Brain microvascular endothelial cell (primary cell): Measurements from ENCODE around the gene OR7C1.

Source experiments
- DNase-seq: peaks from one replicate; pipeline ENCODE4 v3.0.0-alpha.2; 2020
- H3K27ac ChIP-seq: fragments of 250-450 bp; sonication (Bioruptor Pico); 2 replicates; pipeline ENCODE4 v1.5.1; 2020; ENCODE audit warnings: mild to moderate bottlenecking, moderate library complexity
- H3K27me3 ChIP-seq: fragments of 250-450 bp; sonication (Bioruptor Pico); replicated peaks from 2 replicates; pipeline ENCODE4 v1.5.1; 2020; ENCODE audit warnings: mild to moderate bottlenecking
- H3K36me3 ChIP-seq: fragments of 250-450 bp; sonication (Bioruptor Pico); replicated peaks from 2 replicates; pipeline ENCODE4 v1.5.1; 2020; ENCODE audit warnings: mild to moderate bottlenecking
- H3K4me3 ChIP-seq: 2 replicates; pipeline ENCODE4 v1.5.1; 2011; ENCODE audit warnings: low read depth, mild to moderate bottlenecking, control low read depth, low read length, moderate library complexity
- in situ Hi-C: cut with HindIII; loops from 2 replicates; pipeline ENCODE4 v1.10.0; 2017; ENCODE audit warnings: low sequenced_read_pairs, low pct_ligation_motif_present
- TF ChIP-seq, protein P1 (sequence below): IDR thresholded peaks from 2 replicates; pipeline ENCODE4 v1.5.1; 2011; ENCODE audit warnings: low read depth, mild to moderate bottlenecking, moderate library complexity, low read length, control low read depth, inconsistent platforms; ENCODE audit errors: missing control alignments

OR7C1 gene

DNA sequence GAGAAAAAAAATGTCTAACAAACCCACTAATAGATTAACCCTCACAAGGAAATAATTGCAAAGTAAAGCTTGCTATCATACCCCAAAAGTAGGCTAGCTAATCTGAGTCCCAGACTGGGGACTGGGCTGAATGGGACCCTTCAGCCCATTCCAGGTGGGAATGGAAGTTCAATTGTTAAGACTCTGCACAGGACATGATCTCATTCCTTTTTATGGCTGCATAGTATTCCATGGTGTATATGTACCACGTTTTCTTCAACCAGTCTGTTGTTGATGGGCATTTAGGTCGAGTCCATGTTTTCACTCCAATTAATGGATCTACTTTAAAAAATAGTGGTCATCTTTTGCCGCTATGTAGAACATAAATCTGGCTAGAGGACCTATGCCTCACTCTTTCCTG, 17.9 kb downstream of the OR7C1 start:
- no peak overlapping the region for H3K27ac ChIP-seq
- in situ Hi-C loops = no loop called here
- H3K36me3 ChIP-seq = no peaks in the 10 kb centered on the region
- no peak for DNase-seq
- H3K27me3 ChIP-seq = no peaks in the 10 kb centered on the region
- H3K4me3 ChIP-seq = no peak overlapping the region
- TF ChIP-seq, protein P1, sequence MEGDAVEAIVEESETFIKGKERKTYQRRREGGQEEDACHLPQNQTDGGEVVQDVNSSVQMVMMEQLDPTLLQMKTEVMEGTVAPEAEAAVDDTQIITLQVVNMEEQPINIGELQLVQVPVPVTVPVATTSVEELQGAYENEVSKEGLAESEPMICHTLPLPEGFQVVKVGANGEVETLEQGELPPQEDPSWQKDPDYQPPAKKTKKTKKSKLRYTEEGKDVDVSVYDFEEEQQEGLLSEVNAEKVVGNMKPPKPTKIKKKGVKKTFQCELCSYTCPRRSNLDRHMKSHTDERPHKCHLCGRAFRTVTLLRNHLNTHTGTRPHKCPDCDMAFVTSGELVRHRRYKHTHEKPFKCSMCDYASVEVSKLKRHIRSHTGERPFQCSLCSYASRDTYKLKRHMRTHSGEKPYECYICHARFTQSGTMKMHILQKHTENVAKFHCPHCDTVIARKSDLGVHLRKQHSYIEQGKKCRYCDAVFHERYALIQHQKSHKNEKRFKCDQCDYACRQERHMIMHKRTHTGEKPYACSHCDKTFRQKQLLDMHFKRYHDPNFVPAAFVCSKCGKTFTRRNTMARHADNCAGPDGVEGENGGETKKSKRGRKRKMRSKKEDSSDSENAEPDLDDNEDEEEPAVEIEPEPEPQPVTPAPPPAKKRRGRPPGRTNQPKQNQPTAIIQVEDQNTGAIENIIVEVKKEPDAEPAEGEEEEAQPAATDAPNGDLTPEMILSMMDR = no peak

DNA sequence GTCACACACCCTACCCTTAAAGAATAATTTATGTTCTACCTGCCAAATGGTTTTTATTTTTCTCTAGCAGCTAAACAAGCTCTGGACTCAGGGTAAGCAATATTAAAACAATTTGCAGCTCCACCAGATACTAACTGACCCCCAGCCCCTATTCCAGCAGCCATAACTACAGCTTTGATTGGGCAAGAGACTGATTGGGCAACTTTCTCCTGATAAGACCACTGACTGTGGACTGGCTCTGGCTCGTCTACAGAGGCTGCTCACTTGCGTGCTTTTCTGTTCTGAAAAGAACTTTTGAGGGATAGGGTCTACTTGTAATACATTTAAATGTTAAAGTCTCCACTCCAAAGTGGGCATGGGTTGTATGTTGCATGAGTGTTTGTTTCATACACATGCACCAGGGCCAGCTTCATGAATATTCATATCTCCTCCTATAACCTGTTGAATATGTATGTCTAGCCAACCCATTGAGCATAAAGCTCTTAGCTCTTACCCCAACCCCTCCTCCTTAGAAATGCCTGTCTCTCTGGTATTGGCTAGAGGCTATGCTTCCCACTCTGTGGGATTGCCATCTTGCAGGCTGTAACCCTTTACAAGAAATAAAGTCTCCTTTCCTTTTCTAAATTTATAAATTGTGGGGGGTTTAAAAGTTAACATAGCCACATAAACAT, 19.9 kb downstream of the OR7C1 start:
- no peak overlapping the region for H3K4me3 ChIP-seq
- H3K36me3 ChIP-seq = no peaks in the 10 kb centered on the region
- in situ Hi-C loops = no loop called here
- TF ChIP-seq, protein P1 = no peak
- no peak for DNase-seq
- no peaks in the 10 kb centered on the region for H3K27me3 ChIP-seq
- no peak overlapping the region for H3K27ac ChIP-seq

- DNase-seq = no peak
- Histone ChIP-seq H3K27me3 (no peaks in the 10 kb centered on the region), H3K4me3 (no peak overlapping the region), H3K36me3 (no peaks in the 10 kb centered on the region), H3K27ac (no peak overlapping the region)
- TF ChIP-seq, protein P1 = no peak
- in situ Hi-C loops = no loop called here
Measured at GRCh38 chr19:14809272-14810057, 25.5 kb downstream of the OR7C1 start.

DNA sequence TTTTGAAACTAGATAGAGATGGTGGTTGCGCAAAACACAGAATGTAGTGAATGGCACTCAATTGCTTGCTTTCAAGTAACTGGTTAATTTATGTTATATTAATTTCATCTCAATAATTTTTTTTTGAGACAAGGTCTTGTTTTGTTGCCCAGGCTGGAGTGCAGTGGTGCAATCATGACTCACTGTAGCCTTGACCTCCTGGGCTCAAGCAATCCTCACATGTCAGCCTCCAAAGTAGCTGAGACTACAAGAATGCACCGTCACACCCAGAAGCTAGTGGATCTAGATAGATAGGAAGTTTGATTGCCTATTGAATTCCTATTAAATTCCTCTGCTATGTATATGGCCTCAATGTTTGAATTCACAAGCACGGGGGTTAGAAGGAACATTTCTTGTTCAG, 30.2 kb downstream of the OR7C1 start:
- no peak overlapping the region for H3K27ac ChIP-seq
- TF ChIP-seq, protein P1 = no peak
- no peaks in the 10 kb centered on the region for H3K36me3 ChIP-seq
- no peak for DNase-seq
- no peak overlapping the region for H3K4me3 ChIP-seq
- H3K27me3 ChIP-seq = no peaks in the 10 kb centered on the region
- in situ Hi-C loops = no loop called here

DNA sequence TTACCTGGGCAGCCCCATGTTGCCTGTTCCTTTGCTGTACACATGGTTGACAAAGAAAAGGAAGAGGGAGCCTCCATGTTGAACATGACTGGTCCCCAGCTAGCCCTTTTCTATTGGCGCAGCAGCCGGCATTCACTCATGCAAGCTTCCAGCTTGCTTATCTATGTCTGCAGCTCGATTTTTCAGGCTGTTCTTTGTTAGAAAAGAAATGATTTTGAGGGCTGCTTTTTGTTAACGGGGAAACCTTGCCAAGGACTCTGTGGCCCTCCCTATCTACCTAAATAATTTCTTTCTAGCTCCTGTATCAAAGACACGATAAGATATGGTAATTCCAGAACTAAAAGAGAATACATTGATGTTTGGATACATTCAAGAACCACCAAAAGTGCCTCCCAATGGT, 36.2 kb downstream of the OR7C1 start:
- no peak overlapping the region for H3K4me3 ChIP-seq
- H3K27ac ChIP-seq = no peak overlapping the region
- H3K36me3 ChIP-seq = no peaks in the 10 kb centered on the region
- no peak for DNase-seq
- in situ Hi-C loops = no loop called here
- TF ChIP-seq, protein P1 = no peak
- no peaks in the 10 kb centered on the region for H3K27me3 ChIP-seq

- in situ Hi-C loops = no loop called here
- Histone ChIP-seq H3K4me3 (no peak overlapping the region), H3K27ac (no peak overlapping the region), H3K36me3 (no peaks in the 10 kb centered on the region), H3K27me3 (no peaks in the 10 kb centered on the region)
- TF ChIP-seq, protein P1 = no peak
- DNase-seq = no peak
Measured at GRCh38 chr19:14796021-14796420, 39.0 kb downstream of the OR7C1 start.
